Peyer's patch (tissue), 4 donors: ENCODE data around the gene RAB28. TPM values are rescaled to one million over a fixed set of nuclear protein-coding genes. Genes with fewer than 3 reads are reported as not detected.

Experiments used
- DNase-seq, 3 donors: peaks; one replicate each; pipeline ENCODE4 v3.0.0-alpha.2; 2017 to 2019
- H3K27ac ChIP-seq, 4 donors: fragments of 200-600 bp; sonication (generic); one replicate each; pipeline ENCODE4 v1.5.1; 2016 to 2019
- H3K27me3 ChIP-seq, 2 donors: fragments of 200-600 bp; sonication (generic); one replicate each; pipeline ENCODE4 v1.5.1; 2019
- H3K36me3 ChIP-seq, 3 donors: fragments of 200-600 bp; sonication (generic); one replicate each; pipeline ENCODE4 v1.5.1; 2016 to 2019
- H3K4me1 ChIP-seq, 4 donors: fragments of 200-600 bp; sonication (generic); one replicate each; pipeline ENCODE4 v1.5.1; 2016 to 2019
- H3K4me3 ChIP-seq, 4 donors: fragments of 200-600 bp; sonication (generic); 1 replicate in 3 of 4; 2 replicates in 1 of 4; pipeline ENCODE4 v1.5.1; 2016 to 2019; ENCODE audit warnings: mild to moderate bottlenecking in 1 of 4
- H3K9me3 ChIP-seq, 4 donors: fragments of 200-600 bp; sonication (generic); one replicate each; pipeline ENCODE4 v1.5.1; 2016 to 2019; ENCODE audit warnings: mild to moderate bottlenecking in 1 of 4
- CTCF ChIP-seq, 6 experiments: fragments of 450-650 bp in 4 of 6; fragments of 200-600 bp in 2 of 6; sonication (generic) in 1 of 6; IDR thresholded peaks; one replicate each; pipeline ENCODE4 v1.5.1; 2017 to 2019; ENCODE audit warnings: antibody characterized with exemption in 6 of 6, mild to moderate bottlenecking in 3 of 6, moderate library complexity in 1 of 6
- POLR2A ChIP-seq, 2 donors: fragments of 450-650 bp; IDR thresholded peaks; one replicate each; pipeline ENCODE4 v1.5.1; 2017; ENCODE audit warnings: antibody characterized with exemption in 2 of 2, mild to moderate bottlenecking in 2 of 2, moderate library complexity in 2 of 2
- total RNA-seq, 4 donors: library from RNA; depleted of rRNA; stranded (reverse); fragments of >200 nt; gene quantifications; one replicate each; pipeline ENCODE4 v1.1.0, GENCODE V29; 2016

The RAB28 gene
- total RNA-seq, 4 donors from 2014 or later: 11.2 to 24.8 (median 12.4) TPM

GRCh38 chr4:13325744-13326143 lies 158.4 kb downstream of the RAB28 start:
- Histone ChIP-seq H3K9me3 (no peaks in the 10 kb centered on the region), H3K36me3 (no peaks in the 10 kb centered on the region), H3K4me1 (no peaks in the 10 kb centered on the region), H3K4me3 (no peak overlapping the region), H3K27ac (no peak overlapping the region), H3K27me3 (no peaks in the 10 kb centered on the region)
- no peak for TF ChIP-seq CTCF (IDR thresholded peaks at IDR 0.05)
- TF ChIP-seq POLR2A (IDR thresholded peaks at IDR 0.05): no peak
- no peak for DNase-seq

- H3K4me3 ChIP-seq: no peak overlapping the region
- H3K9me3 ChIP-seq: no peaks in the 10 kb centered on the region
- DNase-seq: no peak
- no peaks in the 10 kb centered on the region for H3K27me3 ChIP-seq
- TF ChIP-seq CTCF (IDR thresholded peaks at IDR 0.05) (no peak), POLR2A (IDR thresholded peaks at IDR 0.05) (no peak)
- no peaks in the 10 kb centered on the region for H3K36me3 ChIP-seq
- H3K27ac ChIP-seq: no peak overlapping the region
- no peaks in the 10 kb centered on the region for H3K4me1 ChIP-seq
Observed at GRCh38 chr4:13323921-13324320, 160.2 kb downstream of the RAB28 start.

GRCh38 chr4:13322681-13323101 lies 161.4 kb downstream of the RAB28 start:
- H3K27ac ChIP-seq: no peak overlapping the region
- H3K9me3 ChIP-seq: no peaks in the 10 kb centered on the region
- H3K4me3 ChIP-seq: no peak overlapping the region
- DNase-seq: no peak
- TF ChIP-seq CTCF (IDR thresholded peaks at IDR 0.05) (no peak), POLR2A (IDR thresholded peaks at IDR 0.05) (no peak)
- H3K27me3 ChIP-seq: no peaks in the 10 kb centered on the region
- H3K36me3 ChIP-seq: no peaks in the 10 kb centered on the region
- H3K4me1 ChIP-seq: no peaks in the 10 kb centered on the region

Other genes with a start within 250 kb of the RAB28 start
- 1 to 10 TPM in 1 of 4 donors, under 1 TPM in 1, not detected in 2; 0.54 to 1.3 TPM for gene NKX3-2, start 60.2 kb upstream of the RAB28 start, total RNA-seq
- gene BOD1L1, start 143.4 kb upstream of the RAB28 start, total RNA-seq: 100 to 1,000 TPM in 1 of 4 donors, 10 to 100 TPM in 3; 41.0 to 113 (median 49.2) TPM